HEK293 (cell line): ENCODE measurements around the gene TNFRSF11A.

Experiments used
- CTCF ChIP-seq: fragments of 450-650 bp; formaldehyde crosslinking; IDR thresholded peaks from 2 replicates; pipeline ENCODE4 v1.5.1; 2016; ENCODE audit warnings: missing biosample characterization, missing genetic modification characterization
- HIC1 ChIP-seq: fragments of 450-650 bp; formaldehyde crosslinking; IDR thresholded peaks from 2 replicates; pipeline ENCODE4 v1.5.1; 2016; ENCODE audit warnings: missing biosample characterization, missing genetic modification characterization
- ZNF175 ChIP-seq: fragments of 450-650 bp; formaldehyde crosslinking; IDR thresholded peaks from 2 replicates; pipeline ENCODE4 v1.5.1; 2016; ENCODE audit warnings: missing biosample characterization, missing genetic modification characterization
- ZNF24 ChIP-seq: fragments of 450-650 bp; formaldehyde crosslinking; IDR thresholded peaks from 2 replicates; pipeline ENCODE4 v1.5.1; 2016; ENCODE audit warnings: missing biosample characterization, missing genetic modification characterization
- ZNF274 ChIP-seq, 2 experiments: fragments of 200-500 bp in 1 of 2; fragments of 450-650 bp in 1 of 2; sonication (Bioruptor generic) in 1 of 2; formaldehyde crosslinking in 1 of 2; IDR thresholded peaks; 2 replicates each; pipeline versions ENCODE4 v1.5.1 to v1.6.1; 2014 to 2016; ENCODE audit warnings: borderline replicate concordance in 1 of 2, inconsistent platforms in 1 of 2, low read length in 1 of 2, missing biosample characterization in 1 of 2, missing genetic modification characterization in 1 of 2
- ZNF518A ChIP-seq: fragments of 450-650 bp; formaldehyde crosslinking; conservative IDR thresholded peaks from 2 replicates; pipeline ENCODE4 v1.5.1; 2016; ENCODE audit warnings: low read depth, missing biosample characterization, missing genetic modification characterization

GRCh38 chr18:62343316-62343715 lies 18.2 kb downstream of the TNFRSF11A start:
- TF ChIP-seq ZNF175 (tag by site-specific recombination) (no peak), ZNF274 (IDR thresholded peaks at IDR 0.05; ENCODE audit: low read length) (no peak), ZNF274 (tag by site-specific recombination; IDR thresholded peaks at IDR 0.05; ENCODE audit: borderline replicate concordance) (no peak), ZNF24 (no peak), CTCF (tag by site-specific recombination) (no peak), HIC1 (no peak), ZNF518A (tag by site-specific recombination) (no peak)
